NCI-H82 treated with DMSO at 0.1 percent for 48 hours (cell line): ENCODE results near the gene ABCC4.

Experiments
- DNase-seq: peaks from one replicate; lab custom pipeline; 2025; ENCODE audit not compliant: unreplicated experiment; lab: John Stamatoyannopoulos, UW

Gene ABCC4

GRCh38 chr13:95234242-95234641 lies 67.0 kb downstream of the ABCC4 start:
- DNase-seq: no peak

- peak; percentile 95 for DNase-seq
These were observed 68.1 kb downstream of the ABCC4 start for GRCh38 chr13:95233026-95233635.

DNA sequence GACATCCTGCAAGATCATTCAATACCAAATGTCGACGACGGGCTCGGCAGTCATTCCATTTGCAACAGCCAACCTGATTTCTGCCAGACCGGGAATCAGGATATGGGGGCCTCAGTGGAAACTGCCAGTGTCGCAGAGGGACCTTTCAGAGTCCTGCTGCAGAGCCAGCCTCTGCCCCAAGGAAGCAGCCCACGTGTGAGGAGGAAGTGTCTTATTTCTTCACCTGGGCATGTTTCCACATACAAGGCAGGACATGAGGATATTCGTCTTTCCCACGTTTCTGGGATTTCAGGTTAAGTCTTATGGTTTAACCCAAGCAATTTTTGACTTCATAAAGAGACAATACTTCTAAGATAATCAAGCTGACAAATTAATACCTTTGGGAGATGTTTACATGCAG lies 69.9 kb downstream of the ABCC4 start:
- DNase-seq: no peak

DNA sequence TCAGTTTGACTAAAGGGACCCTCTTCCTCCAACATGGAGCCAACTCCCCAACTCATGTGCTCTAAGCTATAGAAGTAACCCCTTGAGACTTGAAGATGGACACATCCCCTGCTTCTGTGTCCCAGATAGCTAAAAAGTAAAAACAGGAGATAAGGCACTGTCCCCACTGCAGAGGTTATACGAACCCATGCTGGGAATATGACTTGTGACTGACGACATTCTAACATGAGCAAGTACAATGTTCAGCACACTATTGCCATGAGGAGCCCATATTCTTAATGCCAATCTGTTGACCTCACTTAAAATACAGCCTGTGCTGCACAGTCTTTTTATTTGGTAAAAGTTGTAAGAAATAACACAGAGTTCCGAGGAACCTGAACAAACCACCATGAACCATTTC lies 71.4 kb downstream of the ABCC4 start:
- no peak for DNase-seq

DNA sequence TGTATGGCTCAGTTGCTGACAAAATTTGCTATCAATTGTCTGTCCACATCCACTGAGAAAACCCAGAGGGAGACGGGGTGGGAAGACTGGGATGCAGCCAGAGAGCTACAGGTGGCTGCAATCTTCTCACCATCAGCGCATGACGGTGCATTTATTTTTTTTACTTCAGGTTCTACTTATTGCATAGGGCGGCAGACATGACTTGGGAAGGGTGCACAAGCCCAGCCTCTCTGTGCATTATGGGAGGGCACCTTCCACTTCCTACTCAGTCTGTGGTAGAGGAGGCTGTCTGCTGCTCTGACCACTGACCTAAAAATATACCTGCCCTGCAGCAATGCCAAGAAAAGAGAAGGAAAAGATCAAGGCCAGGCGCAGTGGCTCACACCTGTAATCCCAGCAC lies 73.1 kb downstream of the ABCC4 start:
- DNase-seq: no peak

DNA sequence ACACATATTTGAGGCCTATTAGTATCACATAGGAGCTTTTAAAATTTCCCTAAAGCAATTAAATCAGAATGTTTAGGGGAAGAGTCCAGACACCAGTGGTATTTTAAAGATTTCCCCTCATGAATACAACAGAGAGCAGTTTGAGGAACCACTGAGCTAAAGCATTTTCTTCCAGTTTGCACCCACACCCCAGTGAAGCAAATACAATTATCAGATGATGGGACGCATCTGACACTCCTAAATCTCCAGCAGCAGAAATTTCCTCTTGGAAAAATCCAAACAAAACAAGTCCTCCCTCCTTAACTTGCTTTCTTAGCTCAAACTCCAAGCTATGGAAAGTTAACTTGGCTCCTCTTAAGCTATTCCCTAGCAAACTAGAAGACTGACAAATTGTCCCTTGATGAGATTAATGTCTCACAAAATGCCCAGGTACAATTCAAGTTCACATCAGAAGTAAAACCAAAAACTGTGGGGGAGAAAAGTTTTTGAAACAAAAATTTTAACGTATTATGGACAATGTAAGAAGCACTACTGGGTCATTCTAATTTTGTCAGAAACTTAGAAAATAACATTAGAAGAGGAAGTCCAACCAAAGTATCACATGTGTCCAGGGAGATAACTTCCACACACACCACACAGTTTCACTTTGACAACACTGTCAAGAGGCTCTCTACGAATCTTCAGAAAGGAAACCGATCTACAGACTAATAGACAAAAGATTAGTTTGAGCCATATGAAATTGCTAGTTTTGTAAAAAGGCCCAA lies 74.1 kb downstream of the ABCC4 start:
- peak; percentile 86 for DNase-seq

DNA sequence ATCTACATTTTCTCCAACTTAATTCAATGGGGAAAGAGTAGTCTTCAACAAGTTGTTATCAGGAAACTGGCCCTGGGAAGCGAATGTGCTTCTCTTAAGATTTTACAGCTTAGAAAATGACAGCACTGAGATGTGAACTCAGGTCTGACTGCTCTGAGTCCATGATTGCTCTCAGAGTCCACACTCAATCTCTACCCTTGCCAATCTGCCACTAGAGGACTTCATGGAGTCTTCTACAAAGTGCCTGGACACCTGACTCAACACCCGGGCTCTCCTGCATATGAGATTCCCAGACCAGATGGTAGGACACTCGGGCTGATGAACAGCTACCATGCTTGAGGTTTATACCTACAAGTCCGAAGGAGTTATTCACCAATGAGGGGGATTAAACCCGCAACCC lies 74.8 kb downstream of the ABCC4 start:
- DNase-seq: peak; percentile 93

DNA sequence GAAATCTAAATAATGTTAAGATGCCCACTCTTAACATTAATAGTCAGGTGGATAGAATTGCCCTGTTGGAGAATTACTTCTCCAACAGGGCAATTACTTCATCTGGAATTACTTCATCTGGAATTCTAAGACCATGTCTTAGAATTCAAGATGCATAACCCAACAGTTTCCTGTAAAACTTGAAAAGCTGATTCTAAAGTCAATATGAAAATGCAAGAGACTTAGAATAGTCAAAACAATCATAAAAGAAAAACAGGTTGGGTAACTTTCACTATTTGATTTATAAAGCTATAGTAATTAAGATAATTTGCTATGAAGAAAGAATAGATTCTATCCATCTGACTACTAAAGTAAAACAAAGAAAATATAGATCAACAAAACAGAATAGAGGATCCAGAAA lies 75.2 kb downstream of the ABCC4 start:
- no peak for DNase-seq

DNA sequence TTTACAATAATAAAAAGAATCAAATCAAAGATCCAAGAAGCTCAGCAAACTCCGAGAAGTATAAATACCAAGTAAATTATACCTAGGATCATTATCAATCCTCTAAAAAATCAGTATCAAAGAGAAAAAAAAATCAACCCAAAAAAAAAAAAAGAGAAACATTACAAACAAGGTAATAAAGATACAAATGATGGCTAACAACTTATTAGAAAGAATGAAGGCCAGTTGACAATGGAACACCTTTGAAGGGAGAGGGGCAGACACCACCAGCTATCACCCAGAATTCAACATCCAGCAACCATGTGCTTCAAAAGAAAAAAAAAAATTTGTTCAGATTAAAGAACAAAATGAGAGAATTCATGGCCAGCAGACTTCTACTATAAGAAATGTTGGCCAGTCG lies 77.2 kb downstream of the ABCC4 start:
- DNase-seq: no peak

DNA sequence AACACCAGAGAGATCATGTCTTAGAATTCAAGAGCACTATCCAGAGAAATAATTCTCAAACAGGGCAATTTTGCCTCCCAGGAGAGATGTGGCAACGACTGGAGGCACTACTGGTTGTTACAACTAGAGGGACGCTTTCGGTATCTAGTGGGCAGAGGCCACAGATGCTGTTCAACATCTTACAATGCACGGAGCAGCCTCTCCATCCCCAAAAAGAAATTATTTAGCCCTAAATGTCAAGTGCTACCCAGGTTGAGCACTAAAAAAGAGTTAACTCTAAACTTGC lies 78.6 kb downstream of the ABCC4 start:
- DNase-seq: no peak

DNA sequence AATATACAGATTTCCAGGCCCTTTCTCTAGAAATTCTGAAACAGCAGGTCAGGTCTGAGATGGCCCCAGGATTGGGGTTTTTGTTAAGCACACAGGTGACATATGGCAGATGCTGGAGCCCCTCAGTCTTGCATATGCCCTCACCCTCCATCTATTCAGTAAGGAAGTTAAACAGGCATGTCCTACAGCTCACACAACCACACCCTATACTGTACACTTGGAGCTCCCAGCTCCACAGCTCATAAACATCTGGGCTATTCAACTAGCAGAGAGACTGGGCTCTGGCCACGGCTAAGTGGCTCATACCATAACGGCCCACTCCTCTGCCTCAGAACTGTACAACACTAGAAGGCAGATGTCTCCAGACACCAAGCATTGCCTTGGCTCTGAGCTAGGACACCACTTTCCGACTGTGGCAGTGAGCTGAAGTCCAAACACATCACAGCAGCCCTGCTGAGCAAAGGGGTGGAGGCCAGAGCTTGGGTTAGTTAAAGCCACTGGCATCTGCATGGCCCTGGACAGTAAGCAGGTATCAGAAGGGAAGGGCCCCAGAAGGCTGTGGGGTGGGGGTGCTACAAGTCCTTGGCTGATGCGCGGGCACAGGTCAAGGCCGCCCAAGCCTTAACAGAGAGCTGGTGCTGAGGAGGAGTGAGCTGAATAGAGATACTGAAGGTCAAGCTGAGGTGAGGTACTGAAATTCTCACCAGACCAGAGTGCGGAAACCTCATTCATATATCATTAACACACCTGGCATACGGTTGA lies 79.1 kb downstream of the ABCC4 start:
- no peak for DNase-seq

- no peak for DNase-seq
These were observed 80.6 kb downstream of the ABCC4 start for GRCh38 chr13:95220611-95221010.

GRCh38 chr13:95217920-95218830 lies 83.1 kb downstream of the ABCC4 start:
- peak; percentile 34 for DNase-seq

DNA sequence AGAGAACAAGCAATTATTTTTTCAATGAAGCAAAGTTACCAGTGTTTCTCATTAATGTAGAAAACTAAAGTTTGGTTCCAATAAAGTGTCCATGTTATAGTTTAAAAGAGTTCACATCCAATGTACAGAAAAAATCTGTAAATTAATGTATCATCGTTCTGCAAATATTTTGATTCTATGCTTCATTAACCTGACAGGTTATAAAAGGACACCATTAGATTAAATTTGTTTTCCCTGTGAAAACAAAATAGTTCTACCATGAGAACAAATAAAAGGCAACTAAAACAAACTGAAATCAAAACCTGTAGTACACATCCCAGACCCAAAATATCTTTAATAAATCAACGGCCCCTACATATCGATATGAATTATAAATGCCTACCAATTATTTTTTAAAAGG lies 85.1 kb downstream of the ABCC4 start:
- no peak for DNase-seq

DNA sequence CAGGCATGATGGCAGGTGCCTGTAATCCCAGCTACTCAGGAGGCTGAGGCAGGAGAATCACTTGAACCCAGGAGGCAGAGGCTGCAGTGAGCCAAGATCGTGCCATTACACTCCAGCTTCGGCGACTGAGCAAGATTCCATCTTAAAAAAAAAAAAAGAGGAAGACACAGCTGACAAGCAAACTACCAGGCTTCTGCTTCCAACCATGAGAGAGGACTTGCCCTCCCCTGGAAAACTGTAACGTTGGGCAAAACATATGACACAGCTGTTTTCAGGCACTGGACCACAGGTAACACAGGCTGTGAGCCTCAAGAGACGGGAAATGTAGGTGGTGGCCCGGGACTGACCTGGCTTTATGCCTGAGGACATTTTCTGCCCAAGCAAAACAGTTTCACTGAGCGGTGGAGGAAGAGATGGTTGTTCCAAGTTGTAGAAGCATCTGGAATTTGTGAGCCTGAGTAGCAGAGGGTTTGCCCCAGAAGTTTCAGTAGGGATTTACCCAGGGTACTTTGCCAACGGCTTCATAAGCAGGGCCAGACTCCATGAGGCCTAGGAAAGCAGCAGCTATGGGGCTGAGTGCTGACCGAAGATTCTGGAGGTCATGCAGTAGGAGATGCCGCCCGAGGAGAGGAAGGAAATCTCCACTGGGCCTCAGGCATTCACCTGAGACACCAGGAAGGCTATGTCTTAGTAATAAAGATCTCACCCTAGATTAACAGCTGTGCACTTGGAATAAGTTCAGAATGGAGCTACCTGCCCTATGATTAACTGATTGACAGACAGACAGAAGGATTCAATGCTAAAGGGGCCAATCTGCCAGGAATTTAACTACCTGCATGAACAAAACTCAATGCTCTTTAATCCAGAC lies 88.0 kb downstream of the ABCC4 start:
- DNase-seq: peak; percentile 54

DNA sequence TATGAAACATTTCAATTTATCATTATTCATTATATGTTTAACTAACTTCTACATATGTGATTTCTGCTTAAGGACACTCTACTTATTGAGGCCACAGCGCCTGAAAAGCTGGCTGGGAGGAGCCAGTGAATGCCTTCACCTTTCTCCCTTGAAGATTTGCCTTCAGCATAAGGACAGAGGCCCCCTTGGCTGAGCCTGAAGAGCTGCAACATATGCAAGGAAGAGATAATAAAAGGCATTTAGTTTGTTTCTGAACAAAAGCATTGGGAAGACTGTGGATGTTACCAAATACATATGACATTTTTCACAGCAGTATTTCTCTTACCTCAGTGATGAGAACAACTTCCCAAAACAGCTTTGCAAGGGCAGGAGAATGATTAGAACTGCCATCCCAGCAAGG lies 92.1 kb downstream of the ABCC4 start:
- DNase-seq: no peak

- DNase-seq: no peak
These were observed 93.4 kb downstream of the ABCC4 start for GRCh38 chr13:95207769-95208366.

GRCh38 chr13:95206116-95206515 lies 95.1 kb downstream of the ABCC4 start:
- DNase-seq: no peak

DNA sequence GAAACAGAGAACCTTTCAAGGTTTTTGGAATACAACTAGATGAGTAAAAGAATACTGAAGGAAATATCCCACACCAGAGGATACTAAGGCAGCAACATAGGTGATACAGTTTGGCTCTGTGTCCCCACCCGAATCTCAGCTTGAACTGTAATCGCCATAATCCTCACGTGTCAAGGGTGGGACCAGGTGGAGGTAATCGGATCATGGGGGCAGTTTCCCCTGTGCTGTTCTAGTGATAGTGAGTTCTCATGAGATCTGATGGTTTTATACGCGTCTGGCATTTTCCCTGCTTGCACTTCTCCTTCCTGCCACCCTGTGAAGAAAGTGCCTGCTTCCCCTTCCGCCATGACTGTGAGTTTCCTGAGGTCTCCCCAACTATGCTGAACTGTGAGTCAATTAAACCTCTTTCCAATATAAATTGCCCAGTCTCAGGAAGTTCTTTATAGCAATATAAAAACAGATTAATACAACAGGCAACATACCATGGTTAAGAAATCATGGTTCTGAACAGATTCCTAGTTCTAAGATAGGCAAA lies 97.0 kb downstream of the ABCC4 start:
- peak; percentile 29 for DNase-seq
